K562 (cell line): ENCODE data around the gene OR10W1. TPM values are rescaled to one million over a fixed set of nuclear protein-coding genes. Genes with fewer than 3 reads are reported as not detected.

ENCODE experiments used
- ATAC-seq: fragments of 200-7000 bp; cut with Tn5 transposase; 3 replicates; pipeline ENCODE4 v1.9.1; 2020; ENCODE audit warnings: moderate library complexity
- BruUV-seq: library from RNA; stranded (reverse); fragments of 400-500 nt; replicated peaks from 2 replicates; lab custom pipeline; 2021; lab: Mats Ljungman, UMichigan
- CTCF ChIA-PET: fragments of 300-600 bp; formaldehyde crosslinking; extraction: SDS; loops from one replicate; lab custom pipeline; 2021; ENCODE audit warnings: low intra/inter-chr PET ratio; lab: Yijun Ruan, JAX
- POLR2A ChIA-PET: fragments of 300-600, 350-650 bp; sonication (Branson Sonifier 250); formaldehyde crosslinking; extraction: SDS; loops from one replicate; lab custom pipeline; 2021; ENCODE audit warnings: antibody characterized with exemption, inconsistent platforms; lab: Yijun Ruan, JAX
- DNase-seq, 4 experiments: peaks; one replicate each; pipeline versions ENCODE4 v3.0.0 to v3.0.0-alpha.2; 2011 to 2018; ENCODE audit warnings: low spot score in 3 of 4, mixed read lengths in 3 of 4; ENCODE audit errors: extremely low read depth in 1 of 4
- FAIRE-seq: peaks from 2 replicates; lab custom pipeline; 2011; peaks lifted over from hg19 to GRCh38; lab: Jason Lieb, UNC
- H2AFZ ChIP-seq: 2 replicates; pipeline ENCODE4 v1.6.0; 2011; ENCODE audit warnings: low read depth, low read length, control low read depth, inconsistent platforms
- H3K27ac ChIP-seq: fragments of 200-600 bp; 3 replicates; pipeline ENCODE4 v1.8.0; 2011; ENCODE audit warnings: low read depth, mild to moderate bottlenecking, control low read depth, inconsistent platforms, low read length, moderate library complexity, mixed read lengths; ENCODE audit errors: extremely low read depth
- H3K27me3 ChIP-seq, 2 experiments: fragments of 300-600 bp in 1 of 2; 2 replicates in 1 of 2; 3 replicates in 1 of 2; pipeline versions ENCODE4 v1.6.0 to v1.8.0; 2011; ENCODE audit warnings: inconsistent platforms in 2 of 2, low read length in 2 of 2, mild to moderate bottlenecking in 1 of 2, mixed read lengths in 1 of 2, moderate library complexity in 1 of 2; ENCODE audit not compliant: control insufficient read depth in 2 of 2, insufficient read depth in 2 of 2
- H3K36me3 ChIP-seq: fragments of 300-600 bp; 3 replicates; pipeline ENCODE4 v1.8.0; 2011; ENCODE audit warnings: mild to moderate bottlenecking, low read length, inconsistent platforms; ENCODE audit not compliant: control insufficient read depth, insufficient read depth
- H3K4me1 ChIP-seq, 2 experiments: fragments of 200-600 bp in 1 of 2; replicated peaks in 1 of 2; 2 replicates in 1 of 2; 3 replicates in 1 of 2; pipeline versions ENCODE4 v1.5.1 to v1.8.0; 2011; ENCODE audit warnings: inconsistent platforms in 2 of 2, low read length in 2 of 2, mild to moderate bottlenecking in 1 of 2, mixed read lengths in 1 of 2, moderate library complexity in 1 of 2; ENCODE audit not compliant: control insufficient read depth in 2 of 2, insufficient read depth in 2 of 2
- H3K4me2 ChIP-seq: 2 replicates; pipeline ENCODE4 v1.6.1; 2011; ENCODE audit warnings: low read length, control low read depth, inconsistent platforms, mixed read lengths; ENCODE audit not compliant: insufficient read depth
- H3K4me3 ChIP-seq: fragments of 200-600 bp; sonication (generic), shearing (Covaris generic); 2 replicates; pipeline ENCODE4 v1.5.1; 2016; ENCODE audit warnings: control low read depth, inconsistent platforms
- H3K79me2 ChIP-seq: fragments of 200-600 bp; 3 replicates; pipeline ENCODE4 v1.8.0; 2011; ENCODE audit warnings: low read length, inconsistent platforms; ENCODE audit not compliant: control insufficient read depth, insufficient read depth
- H3K9ac ChIP-seq, 2 experiments: 2 replicates each; pipeline versions ENCODE4 v1.6.0 to v1.6.1; 2011; ENCODE audit warnings: low read depth in 2 of 2, low read length in 2 of 2, control low read depth in 1 of 2, inconsistent platforms in 1 of 2, mild to moderate bottlenecking in 1 of 2, mixed read lengths in 1 of 2; ENCODE audit not compliant: insufficient read depth in 1 of 2
- H3K9me1 ChIP-seq: one replicate; pipeline ENCODE4 v1.6.0; 2011; ENCODE audit warnings: inconsistent platforms, mild to moderate bottlenecking, low read length, moderate library complexity; ENCODE audit not compliant: control insufficient read depth, insufficient read depth
- H3K9me3 ChIP-seq: replicated peaks from 2 replicates; pipeline ENCODE4 v1.5.1; 2011; ENCODE audit warnings: low read depth, low read length, inconsistent platforms; ENCODE audit not compliant: control insufficient read depth, insufficient read depth
- H4K20me1 ChIP-seq: replicated peaks from 2 replicates; pipeline ENCODE4 v1.6.1; 2011; ENCODE audit warnings: low read length, inconsistent platforms, mixed read lengths; ENCODE audit not compliant: control insufficient read depth, insufficient read depth
- ARID3B ChIP-seq: fragments of 250-450 bp; sonication (Bioruptor Pico); IDR thresholded peaks from 2 replicates; pipeline ENCODE4 v1.4.0; 2020; ENCODE audit warnings: borderline replicate concordance
- ATF7 ChIP-seq: fragments of 450-650 bp; IDR thresholded peaks from 2 replicates; pipeline ENCODE4 v1.7.1; 2014; ENCODE audit warnings: mild to moderate bottlenecking, moderate library complexity
- BRF1 ChIP-seq: IDR thresholded peaks from 3 replicates; pipeline ENCODE4 v1.6.1; 2011; ENCODE audit warnings: borderline replicate concordance, mild to moderate bottlenecking; ENCODE audit not compliant: insufficient read length; ENCODE audit errors: extremely low read depth
- CGGBP1 ChIP-seq: fragments of 250-450 bp; sonication (Bioruptor Pico); IDR thresholded peaks from 2 replicates; pipeline ENCODE4 v1.9.0; 2021; ENCODE audit warnings: mild to moderate bottlenecking
- CUX1 ChIP-seq: fragments of 200-800 bp; sonication (Bioruptor generic); IDR thresholded peaks from 2 replicates; pipeline ENCODE4 v1.6.1; 2016; ENCODE audit warnings: missing genetic modification characterization, missing compliant biosample characterization
- GMEB1 ChIP-seq: fragments of 250-450 bp; sonication (Bioruptor Pico); IDR thresholded peaks from 2 replicates; pipeline ENCODE4 v1.4.0; 2020; ENCODE audit warnings: mild to moderate bottlenecking
- KAT8 ChIP-seq: fragments of 450-650 bp; IDR thresholded peaks from 2 replicates; pipeline ENCODE4 v1.6.1; 2016; ENCODE audit warnings: low read depth, mild to moderate bottlenecking
- KDM4B ChIP-seq, 2 experiments: fragments of 450-650 bp in 1 of 2; sonication (generic) in 1 of 2; IDR thresholded peaks; 2 replicates each; pipeline ENCODE4 v1.6.1; 2016 to 2017; ENCODE audit warnings: borderline replicate concordance in 2 of 2, antibody characterized with exemption in 1 of 2, low read depth in 1 of 2, mild to moderate bottlenecking in 1 of 2
- KLF16 ChIP-seq: IDR thresholded peaks from 2 replicates; pipeline ENCODE4 v1.6.1; 2016; ENCODE audit warnings: antibody characterized with exemption
- NELFE ChIP-seq: IDR thresholded peaks from 2 replicates; pipeline ENCODE4 v1.6.1; 2011; ENCODE audit warnings: mild to moderate bottlenecking; ENCODE audit not compliant: insufficient read depth, insufficient read length
- POLR2A ChIP-seq: fragments of 450-650 bp; conservative IDR thresholded peaks from 2 replicates; pipeline ENCODE4 v1.6.1; 2016
- RBM34 ChIP-seq: fragments of 200-400 bp; formaldehyde crosslinking; IDR thresholded peaks from 2 replicates; pipeline ENCODE4 v1.6.1; 2018; ENCODE audit warnings: low read length, borderline replicate concordance; ENCODE audit not compliant: insufficient read depth
- THRAP3 ChIP-seq: fragments of 450-650 bp; IDR thresholded peaks from 2 replicates; pipeline ENCODE4 v1.6.1; 2016; ENCODE audit warnings: mild to moderate bottlenecking, inconsistent platforms, borderline replicate concordance
- ZNF57 ChIP-seq: fragments of 450-650 bp; formaldehyde crosslinking; IDR thresholded peaks from 2 replicates; pipeline ENCODE4 v1.4.0; 2020; ENCODE audit warnings: mild to moderate bottlenecking, moderate library complexity
- ZNF778 ChIP-seq: fragments of 450-650 bp; formaldehyde crosslinking; IDR thresholded peaks from 2 replicates; pipeline ENCODE4 v1.4.0; 2020; ENCODE audit warnings: mild to moderate bottlenecking, moderate library complexity
- ZZZ3 ChIP-seq: fragments of 450-650 bp; IDR thresholded peaks from 2 replicates; pipeline ENCODE4 v1.6.1; 2016; ENCODE audit warnings: antibody characterized with exemption, mild to moderate bottlenecking, moderate library complexity
- WGBS: fragments of 100-300 bp; shearing (Covaris generic); methylation state at CpG from one replicate; pipeline ENCODE4 v1.1.6; 2016; ENCODE audit warnings: low coverage, mixed read lengths; ENCODE audit not compliant: insufficient coverage; ENCODE audit errors: missing lambda C conversion rate; 5-methylcytosine and 5-hydroxymethylcytosine counted together
- in situ Hi-C: fragments of 300-500 bp; cut with MboI; formaldehyde crosslinking; loops from 4 replicates; pipeline ENCODE4 v1.15.0; 2018; ENCODE audit warnings: inconsistent platforms, mixed read lengths
- intact Hi-C: fragments of 100-400 bp; cut with micrococcal nuclease; formaldehyde crosslinking; loops from 2 replicates; pipeline ENCODE4 v1.14.2; 2022
- polyA plus RNA-seq, 8 experiments: library from polyadenylated mRNA; depleted of rRNA in 4 of 8; stranded (reverse) in 5 of 8; unstranded in 3 of 8; fragments of >200 nt; fragmentation: Nextera tagmentation in 2 of 8; fragmentation: Illumina TruSeq in 1 of 8; extraction: Ambion mirVana in 2 of 8; extraction: Trizol in 1 of 8; gene quantifications; 2 replicates each; pipeline versions ENCODE4 v1.2.1 to v1.2.3, GENCODE V29; 2011 to 2014; ENCODE audit warnings: inconsistent platforms in 1 of 8, missing spikeins in 1 of 8
- total RNA-seq, 7 experiments: library from RNA; depleted of rRNA in 6 of 7; stranded (reverse); fragments of >200 nt in 6 of 7; fragmentation: Illumina TruSeq in 2 of 7; extraction: Trizol in 2 of 7; gene quantifications; 2 replicates each; pipeline versions ENCODE4 v1.2.1 to v1.2.3, GENCODE V29; 2011 to 2021; ENCODE audit warnings: low replicate concordance in 1 of 7

Gene OR10W1
- total and polyA plus RNA-seq, 9 of the 15 experiments (the other 6 are each of a cell fraction or from before 2014, with no cell fraction given) = not detected

- 0% methylated on average over 2 of the region's 2 CpGs for WGBS
- no peaks in the 10 kb centered on the region for H3K79me2 ChIP-seq
- intact Hi-C loops = no loop called here
- in situ Hi-C loops = no loop called here
- H3K9me1 ChIP-seq = no peaks in the 10 kb centered on the region
- H3K9me3 ChIP-seq = no peaks in the 10 kb centered on the region
- H3K9ac ChIP-seq = no peak overlapping the region
- no peak for DNase-seq
- H3K4me1 ChIP-seq = no peaks in the 10 kb centered on the region
- no peak for FAIRE-seq
- POLR2A ChIA-PET = no interaction called here
- ATAC-seq = no peak
- no peak overlapping the region for H2AFZ ChIP-seq
- H3K27me3 ChIP-seq = no peaks in the 10 kb centered on the region
- BruUV-seq = no TSS peak
- no peak overlapping the region for H3K27ac ChIP-seq
- no peaks in the 10 kb centered on the region for H4K20me1 ChIP-seq
- no peak overlapping the region for H3K4me2 ChIP-seq
- no peak overlapping the region for H3K4me3 ChIP-seq
- no peaks in the 10 kb centered on the region for H3K36me3 ChIP-seq
- CTCF ChIA-PET = no interaction called here
- TF ChIP-seq KLF16 (no peak), ZZZ3 (no peak), NELFE (no peak), RBM34 (no peak), KAT8 (no peak), BRF1 (no peak), GMEB1 (no peak), ATF7 (no peak), KDM4B (IDR thresholded peaks at IDR 0.05; ENCODE audit: borderline replicate concordance in 2 of 2, low read depth in 1 of 2) (no peak), CGGBP1 (no peak), THRAP3 (no peak), POLR2A (no peak), ZNF57 (no peak), CUX1 (CRISPR knock-in tag) (no peak), ARID3B (no peak), ZNF778 (no peak)
These were observed 6.9 kb upstream of the OR10W1 start for GRCh38 chr11:58275002-58275401.
